Thymus (tissue), 11 donors: ENCODE results near the gene NUDT22. TPM values are rescaled to one million over a fixed set of nuclear protein-coding genes. Genes with fewer than 3 reads are reported as not detected.

Experiments
- DNase-seq, 9 donors: peaks; one replicate each; pipeline ENCODE4 v3.0.0-alpha.2; 2013; ENCODE audit warnings: low spot score in 9 of 9, low read depth in 6 of 9, missing footprints in 1 of 9
- H3K27ac ChIP-seq, 2 donors: one replicate each; pipeline ENCODE4 v1.5.1; 2013; ENCODE audit warnings: control low read depth in 1 of 2, low read depth in 1 of 2, low read length in 1 of 2, mild to moderate bottlenecking in 1 of 2, moderate library complexity in 1 of 2
- H3K27me3 ChIP-seq, 2 donors: one replicate each; pipeline ENCODE4 v1.5.1; 2013; ENCODE audit warnings: low read length in 1 of 2; ENCODE audit not compliant: control insufficient read depth in 2 of 2, insufficient read depth in 1 of 2
- H3K36me3 ChIP-seq, 2 donors: one replicate each; pipeline ENCODE4 v1.5.1; 2013; ENCODE audit warnings: low read length in 1 of 2, mild to moderate bottlenecking in 1 of 2, moderate library complexity in 1 of 2; ENCODE audit not compliant: control insufficient read depth in 2 of 2, insufficient read depth in 2 of 2
- H3K4me1 ChIP-seq, 2 donors: one replicate each; pipeline ENCODE4 v1.5.1; 2013; ENCODE audit warnings: low read length in 2 of 2; ENCODE audit not compliant: control insufficient read depth in 2 of 2, insufficient read depth in 2 of 2
- H3K4me3 ChIP-seq, 2 donors: one replicate each; pipeline ENCODE4 v1.5.1; 2013; ENCODE audit warnings: low read length in 2 of 2, control low read depth in 1 of 2, mild to moderate bottlenecking in 1 of 2
- H3K9me3 ChIP-seq, 2 donors: one replicate each; pipeline ENCODE4 v1.5.1; 2013; ENCODE audit warnings: low read length in 1 of 2, mild to moderate bottlenecking in 1 of 2; ENCODE audit not compliant: control insufficient read depth in 2 of 2, insufficient read depth in 1 of 2
- WGBS: extraction: QIAGEN DNeasy Blood & Tissue Kit; methylation state at CpG from one replicate; pipeline ENCODE4 v1.1.7; 2013; 5-methylcytosine and 5-hydroxymethylcytosine counted together
- polyA plus RNA-seq: library from polyadenylated mRNA; stranded (reverse); fragments of 200-250 nt; gene quantifications from one replicate; pipeline ENCODE4 v1.2.3, GENCODE V29; 2013
- total RNA-seq: library from RNA; stranded (reverse); fragments of 120-200 nt; gene quantifications from one replicate; pipeline ENCODE4 v1.2.4, GENCODE V29; 2013
- donor health status: healthy.

Gene NUDT22
- total and polyA plus RNA-seq, 2 donors, result 48.7 to 93.2 TPM

DNA sequence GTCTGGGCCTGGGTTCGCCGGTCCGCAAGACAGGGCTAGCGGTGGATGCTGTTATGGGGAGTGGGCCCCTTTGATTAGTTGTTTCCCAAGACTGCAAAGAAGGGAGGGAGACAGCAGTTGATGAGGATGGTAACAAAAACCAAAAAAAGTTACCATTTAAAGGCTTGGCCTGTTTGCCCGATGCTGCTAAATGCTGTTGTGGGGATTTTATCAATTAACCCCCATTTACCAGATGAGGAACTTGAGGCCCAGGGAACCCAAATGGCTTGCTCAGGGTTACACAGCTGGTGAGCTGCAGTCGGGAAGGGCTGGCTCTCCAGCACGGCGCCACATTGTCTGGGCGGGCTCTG lies 3.4 kb upstream of the NUDT22 start:
- 93% methylated on average over 9 of the region's 9 CpGs for WGBS
- Histone ChIP-seq H3K9me3 (peaks cover 0 to 6% of the 10 kb centered on the region in 2 donors), H3K4me1 (peaks cover 12 to 26% of the 10 kb centered on the region in 2 donors), H3K27me3 (no peaks in the 10 kb centered on the region), H3K4me3 (no peak overlapping the region), H3K36me3 (peaks cover 52 to 55% of the 10 kb centered on the region in 2 donors), H3K27ac (no peak overlapping the region)
- DNase-seq, result no peak

- H3K9me3 ChIP-seq, result peaks cover 0 to 6% of the 10 kb centered on the region in 2 donors
- 94% methylated on average over 24 of the region's 24 CpGs for WGBS
- H3K36me3 ChIP-seq, result peaks cover 52 to 53% of the 10 kb centered on the region in 2 donors
- H3K4me3 ChIP-seq, result no peak overlapping the region
- H3K27ac ChIP-seq, result no peak overlapping the region
- H3K4me1 ChIP-seq, result peaks cover 12 to 27% of the 10 kb centered on the region in 2 donors
- no peaks in the 10 kb centered on the region for H3K27me3 ChIP-seq
- no peak for DNase-seq
Observed at GRCh38 chr11:64223001-64223651, 2.9 kb upstream of the NUDT22 start.

DNA sequence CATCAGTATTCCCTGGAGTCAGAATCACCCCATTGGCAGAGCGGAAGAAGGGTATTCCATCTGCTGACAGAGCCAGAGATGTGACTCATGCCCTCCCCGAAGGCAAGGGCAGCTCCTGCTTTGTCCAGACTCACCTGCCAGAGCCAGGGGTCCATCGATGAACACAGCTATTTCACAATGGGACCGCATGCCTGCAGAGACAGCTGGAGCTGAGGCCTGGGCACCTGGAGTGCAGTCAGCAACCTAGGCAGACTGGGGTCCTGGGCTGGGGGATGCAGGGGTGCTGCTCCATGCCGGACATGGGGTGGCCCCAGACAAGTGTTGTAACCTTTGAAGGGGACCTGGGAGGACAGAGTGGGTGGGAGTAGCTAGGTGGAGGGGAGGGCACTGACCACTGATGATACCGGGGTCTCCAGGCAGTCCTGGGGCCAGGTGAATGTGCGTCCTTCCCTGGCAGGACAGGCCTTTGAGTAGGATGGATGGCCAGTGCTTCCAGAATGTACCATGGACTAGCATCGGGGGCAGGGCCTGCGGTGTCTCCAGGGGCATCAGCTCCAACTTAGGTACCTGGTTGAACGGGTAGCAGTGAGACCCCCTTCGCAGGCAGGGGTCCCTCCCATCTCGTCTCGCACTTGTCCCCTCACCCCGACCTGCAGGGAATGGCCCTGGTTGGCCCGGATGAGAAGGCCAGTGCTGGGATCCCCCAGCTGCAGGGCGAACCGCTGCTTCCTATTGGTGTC lies 1.8 kb upstream of the NUDT22 start:
- Histone ChIP-seq H3K27ac (no peak overlapping the region), H3K4me1 (peaks cover 16 to 31% of the 10 kb centered on the region in 2 donors), H3K27me3 (no peaks in the 10 kb centered on the region), H3K4me3 (no peak overlapping the region), H3K9me3 (peaks cover 0 to 6% of the 10 kb centered on the region in 2 donors), H3K36me3 (peaks cover 42 to 45% of the 10 kb centered on the region in 2 donors)
- DNase-seq, result no peak
- 97% methylated on average over 17 of the region's 17 CpGs for WGBS

DNA sequence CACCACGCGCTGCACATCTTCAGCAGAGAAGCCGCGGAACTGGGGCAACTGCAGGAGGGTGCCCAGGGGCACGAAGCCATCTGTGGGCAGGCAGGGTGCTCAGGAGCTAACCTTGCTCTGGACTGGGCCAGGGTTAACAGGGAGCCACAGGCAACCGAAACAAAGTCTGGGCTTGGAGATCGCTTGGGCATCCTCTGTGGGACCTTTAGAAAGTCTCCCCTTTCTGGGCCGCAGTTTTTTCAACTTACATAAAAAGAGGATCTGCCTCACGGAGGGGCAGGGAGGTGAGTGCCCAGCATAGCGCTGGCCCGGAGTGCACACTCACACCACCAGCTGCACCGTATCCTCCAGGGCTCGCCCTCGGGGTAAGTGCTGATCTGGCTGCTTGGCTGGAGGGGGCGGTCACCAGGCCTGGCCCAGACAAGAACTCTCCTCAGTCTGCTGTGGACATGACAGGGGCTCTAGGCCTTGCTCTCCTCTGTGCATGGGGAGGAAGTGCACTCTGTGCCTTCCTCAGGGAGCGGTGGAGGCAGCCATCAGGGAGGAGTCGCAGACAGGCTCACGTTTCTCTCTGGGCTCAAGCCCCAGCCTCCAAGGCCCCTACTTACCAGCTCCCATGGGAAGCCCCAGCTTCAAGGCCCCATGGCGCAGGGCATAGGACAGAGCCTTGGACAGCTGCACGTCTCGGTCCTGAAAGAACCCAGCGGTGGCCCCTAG lies 1.0 kb upstream of the NUDT22 start:
- no peaks in the 10 kb centered on the region for H3K27me3 ChIP-seq
- peaks cover 23 to 38% of the 10 kb centered on the region in 2 donors for H3K4me1 ChIP-seq
- H3K36me3 ChIP-seq, result peaks cover 35 to 37% of the 10 kb centered on the region in 2 donors
- H3K9me3 ChIP-seq, result peaks cover 0 to 6% of the 10 kb centered on the region in 2 donors
- DNase-seq, result no peak
- 77% methylated on average over 22 of the region's 22 CpGs for WGBS
- H3K27ac ChIP-seq, result peak overlapping the region; percentile 83
- peak overlapping the region; percentile 69 to 89 for H3K4me3 ChIP-seq

- DNase-seq, result peak in 4 of 9 donors; percentile 46 to 77 (median 61)
- WGBS, result 2% methylated on average over 26 of the region's 26 CpGs
- peaks cover 27 to 52% of the 10 kb centered on the region in 2 donors for H3K4me1 ChIP-seq
Observed at GRCh38 chr11:64226507-64227051, 505 bp downstream of the NUDT22 start.

DNA sequence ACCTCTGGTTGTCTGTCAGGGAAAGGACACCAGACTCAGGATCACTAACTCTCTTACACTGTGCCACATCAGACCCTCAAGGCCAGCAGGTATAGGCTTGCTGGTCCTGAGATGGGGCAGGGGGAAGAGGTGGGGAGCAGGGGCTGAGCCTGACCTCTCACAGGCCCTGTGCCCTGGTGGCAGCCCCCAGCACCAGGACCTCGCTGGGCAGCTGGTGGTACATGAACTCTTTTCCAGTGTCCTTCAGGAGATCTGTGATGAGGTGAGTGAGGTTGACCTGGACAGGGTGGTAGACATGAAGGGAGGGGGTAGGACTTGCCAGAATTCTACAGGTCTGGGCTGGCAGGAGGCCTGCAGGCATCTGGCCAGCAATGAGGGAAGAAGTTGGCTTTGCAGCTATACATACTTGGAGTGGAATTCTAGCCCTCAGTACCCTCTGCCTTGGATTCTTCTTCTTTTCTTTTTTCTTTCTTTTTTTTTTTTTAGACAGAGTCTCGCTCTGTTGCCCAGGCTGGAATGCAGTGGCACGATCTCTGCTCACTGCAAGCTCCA lies 1.4 kb downstream of the NUDT22 start:
- Histone ChIP-seq H3K27me3 (peaks cover 0 to 5% of the 10 kb centered on the region in 2 donors), H3K4me3 (peak overlapping the region; percentile 69 to 89), H3K36me3 (peaks cover 16 to 22% of the 10 kb centered on the region in 2 donors), H3K27ac (peak overlapping the region; percentile 83 to 89), H3K4me1 (peaks cover 27 to 61% of the 10 kb centered on the region in 2 donors), H3K9me3 (peaks cover 0 to 11% of the 10 kb centered on the region in 2 donors)
- DNase-seq, result no peak
- 90% methylated on average over 3 of the region's 3 CpGs for WGBS

More at GRCh38 chr11:64226507-64227051, 505 bp downstream of the NUDT22 start:
- peaks cover 0 to 11% of the 10 kb centered on the region in 2 donors for H3K9me3 ChIP-seq
- peaks cover 0 to 5% of the 10 kb centered on the region in 2 donors for H3K27me3 ChIP-seq
- H3K4me3 ChIP-seq, result peak overlapping the region; percentile 69 to 89
- peak overlapping the region; percentile 83 to 89 for H3K27ac ChIP-seq
- H3K36me3 ChIP-seq, result peaks cover 21 to 24% of the 10 kb centered on the region in 2 donors

GRCh38 chr11:64229090-64229743 lies 3.1 kb downstream of the NUDT22 start:
- H3K4me3 ChIP-seq, result peak overlapping the region in 1 of 2 donors; percentile 75
- H3K27me3 ChIP-seq, result peaks cover 0 to 13% of the 10 kb centered on the region in 2 donors
- peak overlapping the region; percentile 10 to 77 for H3K27ac ChIP-seq
- peaks cover 0 to 11% of the 10 kb centered on the region in 2 donors for H3K9me3 ChIP-seq
- no peak for DNase-seq
- peaks cover 32 to 73% of the 10 kb centered on the region in 2 donors for H3K4me1 ChIP-seq
- WGBS, result 94% methylated on average over 12 of the region's 12 CpGs
- H3K36me3 ChIP-seq, result peaks cover 0 to 5% of the 10 kb centered on the region in 2 donors

DNA sequence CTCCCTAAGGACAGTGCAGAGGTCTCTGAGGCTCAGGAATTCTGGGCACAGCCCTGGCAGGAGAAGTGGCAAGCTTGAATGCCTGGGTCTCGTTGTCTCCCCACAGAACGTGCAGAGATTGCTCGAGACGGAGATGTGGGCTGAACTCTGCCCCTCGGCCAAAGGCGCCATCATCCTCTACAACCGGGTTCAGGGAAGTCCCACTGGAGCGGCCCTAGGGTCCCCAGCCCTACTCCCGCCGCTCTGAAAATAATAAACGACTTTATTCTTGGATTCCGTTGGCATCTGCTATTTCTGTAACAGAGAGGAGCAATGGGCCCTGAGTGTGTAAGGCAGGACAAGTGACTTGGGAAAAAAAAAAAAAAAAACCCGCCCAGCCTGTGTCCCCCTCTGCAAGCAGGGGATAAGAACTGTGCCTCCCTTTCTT lies 3.7 kb downstream of the NUDT22 start:
- DNase-seq, result no peak
- WGBS, result 72% methylated on average over 13 of the region's 13 CpGs
- Histone ChIP-seq H3K36me3 (peaks cover 0 to 3% of the 10 kb centered on the region in 2 donors), H3K9me3 (peaks cover 0 to 11% of the 10 kb centered on the region in 2 donors), H3K27me3 (peaks cover 0 to 13% of the 10 kb centered on the region in 2 donors), H3K4me3 (peak overlapping the region; percentile 64 to 75), H3K27ac (peak overlapping the region; percentile 77 to 94), H3K4me1 (peaks cover 32 to 71% of the 10 kb centered on the region in 2 donors)
